Subcutaneous adipose tissue (tissue), 4 donors: ENCODE measurements around the gene SLCO1A2. TPM values are rescaled to one million over a fixed set of nuclear protein-coding genes. Genes with fewer than 3 reads are reported as not detected.

Experiments used
- CTCF ChIP-seq: fragments of 450-650 bp; IDR thresholded peaks from one replicate; pipeline ENCODE4 v1.5.1; 2016; ENCODE audit warnings: low read depth, mild to moderate bottlenecking, control low read depth, antibody characterized with exemption, moderate library complexity
- total RNA-seq, 4 donors: library from RNA; depleted of rRNA; stranded (reverse); fragments of >200 nt; gene quantifications; one replicate each; pipeline ENCODE4 v1.1.0, GENCODE V29; 2016

SLCO1A2 gene
- total RNA-seq, 4 donors from 2014 or later: not detected

- no peak for TF ChIP-seq CTCF
Measured at GRCh38 chr12:21324551-21324950, 10.2 kb downstream of the SLCO1A2 start.

- no peak for TF ChIP-seq CTCF
Measured at GRCh38 chr12:21323736-21324135, 11.0 kb downstream of the SLCO1A2 start.

GRCh38 chr12:21308785-21309184, 25.9 kb downstream of the SLCO1A2 start:
- no peak for TF ChIP-seq CTCF

GRCh38 chr12:21305661-21306060, 29.1 kb downstream of the SLCO1A2 start:
- no peak for TF ChIP-seq CTCF

GRCh38 chr12:21300632-21301031, 34.1 kb downstream of the SLCO1A2 start:
- TF ChIP-seq CTCF: no peak

- TF ChIP-seq CTCF: no peak
Measured at GRCh38 chr12:21296751-21297406, 37.8 kb downstream of the SLCO1A2 start.

GRCh38 chr12:21296348-21296747, 38.4 kb downstream of the SLCO1A2 start:
- no peak for TF ChIP-seq CTCF
